ENCODE results near the gene INCENP.

Gene INCENP

DNA sequence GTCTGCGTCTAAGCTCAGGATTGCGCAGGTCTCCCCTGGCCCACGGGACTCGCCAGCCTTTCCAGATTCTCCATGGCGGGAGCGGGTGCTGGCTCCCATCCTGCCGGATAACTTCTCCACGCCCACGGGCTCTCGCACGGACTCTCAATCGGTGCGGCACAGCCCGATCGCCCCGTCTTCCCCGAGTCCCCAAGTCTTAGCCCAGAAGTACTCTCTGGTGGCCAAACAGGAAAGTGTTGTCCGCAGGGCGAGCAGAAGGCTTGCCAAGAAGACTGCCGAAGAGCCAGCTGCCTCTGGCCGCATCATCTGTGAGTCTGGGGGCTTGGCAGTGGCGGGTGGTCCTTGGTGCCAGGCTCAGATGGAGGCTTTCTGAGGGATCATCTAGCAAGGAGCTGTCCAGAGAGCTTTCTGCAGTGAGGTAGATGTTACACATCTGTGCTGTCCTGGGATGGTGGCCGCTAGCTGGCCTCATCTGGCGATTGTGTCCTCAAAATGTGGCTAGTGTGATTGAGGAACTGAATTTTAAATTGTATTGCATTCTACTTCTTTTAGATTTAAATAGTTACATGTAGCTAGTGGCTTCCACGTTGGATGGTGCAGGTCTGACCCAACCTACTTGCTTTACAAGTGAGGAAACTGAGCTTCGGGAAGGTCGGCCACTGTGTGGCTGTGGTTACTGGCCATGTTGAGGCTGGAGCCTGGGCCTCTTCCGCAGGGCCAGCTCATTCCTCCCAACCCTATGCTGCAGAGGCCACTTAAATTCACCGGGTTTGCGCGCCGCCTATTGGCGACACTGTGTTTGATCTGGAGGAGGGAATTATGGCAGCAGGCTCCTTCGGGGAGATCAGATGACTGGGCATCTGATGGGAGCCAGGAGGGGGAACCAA is 6.7 kb downstream of the INCENP start:
- no peak overlapping the region for H3K27ac ChIP-seq (ENCODE audit: extremely low read depth, low read depth, low read length)
- CTCF ChIA-PET: interaction anchor here (0.5 to 1.2 kb wide), 6 partner anchors 10 to 820 kb away, joined by 3 to 5 read pairs (median 4); no protein-coding TSS in a partner anchor
- peaks cover 3% of the 10 kb centered on the region; the same call in 1 of the 2 replicates for H3K4me1 ChIP-seq (ENCODE audit: control insufficient read depth, insufficient read depth, low read length)
- POLR2A ChIA-PET: no interaction called here
- no peaks in the 10 kb centered on the region for H3K9me3 ChIP-seq (ENCODE audit: control insufficient read depth, insufficient read depth, low read depth, low read length)
- TF ChIP-seq, protein P1, sequence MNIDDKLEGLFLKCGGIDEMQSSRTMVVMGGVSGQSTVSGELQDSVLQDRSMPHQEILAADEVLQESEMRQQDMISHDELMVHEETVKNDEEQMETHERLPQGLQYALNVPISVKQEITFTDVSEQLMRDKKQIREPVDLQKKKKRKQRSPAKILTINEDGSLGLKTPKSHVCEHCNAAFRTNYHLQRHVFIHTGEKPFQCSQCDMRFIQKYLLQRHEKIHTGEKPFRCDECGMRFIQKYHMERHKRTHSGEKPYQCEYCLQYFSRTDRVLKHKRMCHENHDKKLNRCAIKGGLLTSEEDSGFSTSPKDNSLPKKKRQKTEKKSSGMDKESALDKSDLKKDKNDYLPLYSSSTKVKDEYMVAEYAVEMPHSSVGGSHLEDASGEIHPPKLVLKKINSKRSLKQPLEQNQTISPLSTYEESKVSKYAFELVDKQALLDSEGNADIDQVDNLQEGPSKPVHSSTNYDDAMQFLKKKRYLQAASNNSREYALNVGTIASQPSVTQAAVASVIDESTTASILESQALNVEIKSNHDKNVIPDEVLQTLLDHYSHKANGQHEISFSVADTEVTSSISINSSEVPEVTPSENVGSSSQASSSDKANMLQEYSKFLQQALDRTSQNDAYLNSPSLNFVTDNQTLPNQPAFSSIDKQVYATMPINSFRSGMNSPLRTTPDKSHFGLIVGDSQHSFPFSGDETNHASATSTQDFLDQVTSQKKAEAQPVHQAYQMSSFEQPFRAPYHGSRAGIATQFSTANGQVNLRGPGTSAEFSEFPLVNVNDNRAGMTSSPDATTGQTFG (tag by site-specific recombination; IDR thresholded peaks at IDR 0.05; ENCODE audit: borderline replicate concordance): no peak
- TF ChIP-seq ZNF184 (tag by site-specific recombination; IDR thresholded peaks at IDR 0.05): no peak
- TF ChIP-seq, protein P2, sequence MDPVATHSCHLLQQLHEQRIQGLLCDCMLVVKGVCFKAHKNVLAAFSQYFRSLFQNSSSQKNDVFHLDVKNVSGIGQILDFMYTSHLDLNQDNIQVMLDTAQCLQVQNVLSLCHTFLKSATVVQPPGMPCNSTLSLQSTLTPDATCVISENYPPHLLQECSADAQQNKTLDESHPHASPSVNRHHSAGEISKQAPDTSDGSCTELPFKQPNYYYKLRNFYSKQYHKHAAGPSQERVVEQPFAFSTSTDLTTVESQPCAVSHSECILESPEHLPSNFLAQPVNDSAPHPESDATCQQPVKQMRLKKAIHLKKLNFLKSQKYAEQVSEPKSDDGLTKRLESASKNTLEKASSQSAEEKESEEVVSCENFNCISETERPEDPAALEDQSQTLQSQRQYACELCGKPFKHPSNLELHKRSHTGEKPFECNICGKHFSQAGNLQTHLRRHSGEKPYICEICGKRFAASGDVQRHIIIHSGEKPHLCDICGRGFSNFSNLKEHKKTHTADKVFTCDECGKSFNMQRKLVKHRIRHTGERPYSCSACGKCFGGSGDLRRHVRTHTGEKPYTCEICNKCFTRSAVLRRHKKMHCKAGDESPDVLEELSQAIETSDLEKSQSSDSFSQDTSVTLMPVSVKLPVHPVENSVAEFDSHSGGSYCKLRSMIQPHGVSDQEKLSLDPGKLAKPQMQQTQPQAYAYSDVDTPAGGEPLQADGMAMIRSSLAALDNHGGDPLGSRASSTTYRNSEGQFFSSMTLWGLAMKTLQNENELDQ (tag by site-specific recombination; IDR thresholded peaks at IDR 0.05; ENCODE audit: low read depth): no peak
- no peak overlapping the region for H3K4me3 ChIP-seq (ENCODE audit: low read depth, low read length)
- H3K36me3 ChIP-seq (ENCODE audit: control insufficient read depth in 2 of 2, insufficient read depth in 1 of 2, low read length in 2 of 2): peaks cover 4 to 84% of the 10 kb centered on the region in 2 experiments; a peak in 2 of 3 replicates

DNA sequence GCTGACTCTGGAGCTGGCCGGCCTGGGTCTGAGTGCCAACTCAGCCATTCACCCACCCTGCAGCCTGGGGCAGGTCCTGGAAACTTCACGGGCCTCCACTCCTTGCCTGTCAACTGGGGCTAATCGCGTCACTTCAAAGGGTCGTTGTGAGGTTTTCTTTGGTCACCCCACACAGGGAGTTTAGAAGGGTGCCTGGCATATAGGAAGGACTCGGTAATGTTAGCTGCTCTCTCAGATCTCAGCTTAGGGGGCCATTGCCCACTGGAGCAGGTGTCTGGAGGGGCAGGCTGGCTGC is 7.3 kb downstream of the INCENP start:
- H3K4me3 ChIP-seq (ENCODE audit: low read depth, low read length): no peak overlapping the region
- POLR2A ChIA-PET: no interaction called here
- no peaks in the 10 kb centered on the region for H3K4me1 ChIP-seq (ENCODE audit: control insufficient read depth, insufficient read depth, low read length)
- no peak overlapping the region for H3K27ac ChIP-seq (ENCODE audit: extremely low read depth, low read depth, low read length)
- no peak for TF ChIP-seq ZNF132 (tag by site-specific recombination; IDR thresholded peaks at IDR 0.05; ENCODE audit: borderline replicate concordance)
- TF ChIP-seq, protein P3, sequence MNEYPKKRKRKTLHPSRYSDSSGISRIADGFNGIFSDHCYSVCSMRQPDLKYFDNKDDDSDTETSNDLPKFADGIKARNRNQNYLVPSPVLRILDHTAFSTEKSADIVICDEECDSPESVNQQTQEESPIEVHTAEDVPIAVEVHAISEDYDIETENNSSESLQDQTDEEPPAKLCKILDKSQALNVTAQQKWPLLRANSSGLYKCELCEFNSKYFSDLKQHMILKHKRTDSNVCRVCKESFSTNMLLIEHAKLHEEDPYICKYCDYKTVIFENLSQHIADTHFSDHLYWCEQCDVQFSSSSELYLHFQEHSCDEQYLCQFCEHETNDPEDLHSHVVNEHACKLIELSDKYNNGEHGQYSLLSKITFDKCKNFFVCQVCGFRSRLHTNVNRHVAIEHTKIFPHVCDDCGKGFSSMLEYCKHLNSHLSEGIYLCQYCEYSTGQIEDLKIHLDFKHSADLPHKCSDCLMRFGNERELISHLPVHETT (tag by site-specific recombination; IDR thresholded peaks at IDR 0.05): no peak
- TF ChIP-seq ZNF391 (tag by site-specific recombination; IDR thresholded peaks at IDR 0.05; ENCODE audit: borderline replicate concordance, low read depth): no peak
- TF ChIP-seq ZNF791 (tag by site-specific recombination; IDR thresholded peaks at IDR 0.05): no peak
- TF ChIP-seq, protein P4, sequence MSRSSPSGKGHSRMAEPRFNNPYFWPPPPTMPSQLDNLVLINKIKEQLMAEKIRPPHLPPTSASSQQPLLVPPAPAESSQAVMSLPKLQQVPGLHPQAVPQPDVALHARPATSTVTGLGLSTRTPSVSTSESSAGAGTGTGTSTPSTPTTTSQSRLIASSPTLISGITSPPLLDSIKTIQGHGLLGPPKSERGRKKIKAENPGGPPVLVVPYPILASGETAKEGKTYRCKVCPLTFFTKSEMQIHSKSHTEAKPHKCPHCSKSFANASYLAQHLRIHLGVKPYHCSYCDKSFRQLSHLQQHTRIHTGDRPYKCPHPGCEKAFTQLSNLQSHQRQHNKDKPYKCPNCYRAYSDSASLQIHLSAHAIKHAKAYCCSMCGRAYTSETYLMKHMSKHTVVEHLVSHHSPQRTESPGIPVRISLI (tag by site-specific recombination; IDR thresholded peaks at IDR 0.05): no peak
- TF ChIP-seq ZNF629 (tag by site-specific recombination; IDR thresholded peaks at IDR 0.05): no peak
- TF ChIP-seq GLI4 (tag by site-specific recombination; IDR thresholded peaks at IDR 0.05): no peak
- TF ChIP-seq, protein P5, sequence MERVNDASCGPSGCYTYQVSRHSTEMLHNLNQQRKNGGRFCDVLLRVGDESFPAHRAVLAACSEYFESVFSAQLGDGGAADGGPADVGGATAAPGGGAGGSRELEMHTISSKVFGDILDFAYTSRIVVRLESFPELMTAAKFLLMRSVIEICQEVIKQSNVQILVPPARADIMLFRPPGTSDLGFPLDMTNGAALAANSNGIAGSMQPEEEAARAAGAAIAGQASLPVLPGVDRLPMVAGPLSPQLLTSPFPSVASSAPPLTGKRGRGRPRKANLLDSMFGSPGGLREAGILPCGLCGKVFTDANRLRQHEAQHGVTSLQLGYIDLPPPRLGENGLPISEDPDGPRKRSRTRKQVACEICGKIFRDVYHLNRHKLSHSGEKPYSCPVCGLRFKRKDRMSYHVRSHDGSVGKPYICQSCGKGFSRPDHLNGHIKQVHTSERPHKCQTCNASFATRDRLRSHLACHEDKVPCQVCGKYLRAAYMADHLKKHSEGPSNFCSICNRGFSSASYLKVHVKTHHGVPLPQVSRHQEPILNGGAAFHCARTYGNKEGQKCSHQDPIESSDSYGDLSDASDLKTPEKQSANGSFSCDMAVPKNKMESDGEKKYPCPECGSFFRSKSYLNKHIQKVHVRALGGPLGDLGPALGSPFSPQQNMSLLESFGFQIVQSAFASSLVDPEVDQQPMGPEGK (tag by site-specific recombination; IDR thresholded peaks at IDR 0.05): no peak
- no peak for TF ChIP-seq ZBTB1 (tag by site-specific recombination; IDR thresholded peaks at IDR 0.05)
- TF ChIP-seq ZIC2 (tag by site-specific recombination; IDR thresholded peaks at IDR 0.05): no peak
- no peak for TF ChIP-seq ZNF146 (tag by site-specific recombination; IDR thresholded peaks at IDR 0.05)
- TF ChIP-seq ZNF157 (tag by site-specific recombination; IDR thresholded peaks at IDR 0.05): no peak
- no peak for TF ChIP-seq SCRT2 (tag by site-specific recombination; IDR thresholded peaks at IDR 0.05)
- no peak for TF ChIP-seq ZNF335 (tag by site-specific recombination; conservative IDR thresholded peaks at IDR 0.05)
- peaks cover 5 to 87% of the 10 kb centered on the region in 2 experiments; a peak in 2 of 3 replicates for H3K36me3 ChIP-seq (ENCODE audit: control insufficient read depth in 2 of 2, insufficient read depth in 1 of 2, low read length in 2 of 2)
- CTCF ChIA-PET: interaction anchor here (0.5 to 1.2 kb wide), 4 partner anchors 10 to 821 kb away, joined by 3 to 5 read pairs (median 4); no protein-coding TSS in a partner anchor
- H3K9me3 ChIP-seq (ENCODE audit: control insufficient read depth, insufficient read depth, low read depth, low read length): no peaks in the 10 kb centered on the region
